Endodermal cell (in vitro differentiated cells): ENCODE data around the gene OBSCN. TPM values are rescaled to one million over a fixed set of nuclear protein-coding genes. Genes with fewer than 3 reads are reported as not detected.
A peak's percentile ranks its signal among the peaks of the same experiment; 100 is the strongest.

Experiments used
- DNase-seq: peaks from one replicate; pipeline ENCODE4 v3.0.0-alpha.2; 2017
- H3K27ac ChIP-seq: 2 replicates; pipeline ENCODE4 v1.5.1; 2013; ENCODE audit warnings: mild to moderate bottlenecking, low read depth, low read length, moderate library complexity
- H3K27me3 ChIP-seq: 2 replicates; pipeline ENCODE4 v1.6.1; 2013; ENCODE audit warnings: mild to moderate bottlenecking, low read length, moderate library complexity; ENCODE audit not compliant: insufficient read depth, control insufficient read depth, poor library complexity, severe bottlenecking
- H3K36me3 ChIP-seq: 2 replicates; pipeline ENCODE4 v1.7.0; 2013; ENCODE audit warnings: mild to moderate bottlenecking, low read length, moderate library complexity; ENCODE audit not compliant: control insufficient read depth, insufficient read depth
- H3K4me1 ChIP-seq: one replicate; pipeline ENCODE4 v1.7.0; 2013; ENCODE audit warnings: low read length; ENCODE audit not compliant: control insufficient read depth, insufficient read depth
- H3K4me3 ChIP-seq: 2 replicates; pipeline ENCODE4 v1.5.1; 2013; ENCODE audit warnings: mild to moderate bottlenecking, low read length, moderate library complexity
- H3K9ac ChIP-seq: 2 replicates; pipeline ENCODE4 v1.6.1; 2013; ENCODE audit warnings: mild to moderate bottlenecking, low read length, moderate library complexity; ENCODE audit not compliant: poor library complexity, severe bottlenecking; ENCODE audit errors: extremely low read depth
- H3K9me3 ChIP-seq: 2 replicates; pipeline ENCODE4 v1.6.1; 2013; ENCODE audit warnings: mild to moderate bottlenecking, low read length, moderate library complexity; ENCODE audit not compliant: control insufficient read depth
- H3K27ac Mint-ChIP-seq: 2 replicates; pipeline ENCODE4 v1.8.0; 2020; ENCODE audit warnings: mixed read lengths
- H3K27me3 Mint-ChIP-seq: 2 replicates; pipeline ENCODE4 v1.8.0; 2021; ENCODE audit warnings: mild to moderate bottlenecking, mixed read lengths; ENCODE audit not compliant: insufficient read depth
- H3K36me3 Mint-ChIP-seq: 2 replicates; pipeline ENCODE4 v1.8.0; 2020; ENCODE audit warnings: low read depth, mixed read lengths
- H3K4me1 Mint-ChIP-seq: 2 replicates; pipeline ENCODE4 v1.8.0; 2020; ENCODE audit warnings: mixed read lengths
- H3K4me3 Mint-ChIP-seq: 2 replicates; pipeline ENCODE4 v1.8.0; 2020; ENCODE audit warnings: mild to moderate bottlenecking, moderate library complexity, mixed read lengths
- H3K9me3 Mint-ChIP-seq: 2 replicates; pipeline ENCODE4 v1.8.0; 2020; ENCODE audit warnings: mild to moderate bottlenecking, mixed read lengths
- CTCF ChIP-seq: fragments of 200-600 bp; sonication (generic); conservative IDR thresholded peaks from 2 replicates; pipeline ENCODE4 v1.5.0; 2021; ENCODE audit warnings: antibody characterized with exemption, mild to moderate bottlenecking
- WGBS, 2 experiments: methylation state at CpG; one replicate each; pipeline versions ENCODE4 v1.1.5 to v1.1.7; 2013; ENCODE audit warnings: missing lambda C conversion rate in 2 of 2, mixed read lengths in 1 of 2; ENCODE audit not compliant: insufficient coverage in 1 of 2, insufficient read length in 1 of 2; 5-methylcytosine and 5-hydroxymethylcytosine counted together
- total RNA-seq, 2 donors: library from RNA; stranded (reverse); fragmentation: NEBNext Ultra II Directional in 1 of 2; extraction: Animal tissue kit (Norgen Biotek cat#: 25700) in 1 of 2; gene quantifications; 2 replicates in 1 of 2; 3 replicates in 1 of 2; pipeline ENCODE4 v1.2.1, GENCODE V29; 2021

OBSCN gene
- total RNA-seq, 2 donors from 2014 or later: 53.7 to 68.9 TPM

- WGBS, 2 experiments: 94 to 97% methylated on average over 14 to 15 of the region's 15 CpGs
- Histone ChIP-seq H3K4me1 (no peaks in the 10 kb centered on the region), H3K9ac (no peak overlapping the region), H3K9me3 (no peaks in the 10 kb centered on the region), H3K4me3 (no peak overlapping the region), H3K27ac (no peak overlapping the region), H3K27me3 (no peaks in the 10 kb centered on the region), H3K36me3 (peaks cover 8% of the 10 kb centered on the region)
- Mint-ChIP-seq H3K4me3 (no peak overlapping the region), H3K36me3 (peaks cover 34% of the 10 kb centered on the region), H3K4me1 (no peaks in the 10 kb centered on the region), H3K27ac (no peak overlapping the region), H3K27me3 (no peaks in the 10 kb centered on the region), H3K9me3 (no peaks in the 10 kb centered on the region)
- TF ChIP-seq CTCF: no peak
- DNase-seq: peak; percentile 29
These were observed 129.3 kb downstream of the OBSCN start for GRCh38 chr1:228337031-228337564.

- H3K4me3 ChIP-seq: no peak overlapping the region
- DNase-seq: peak; percentile 30
- H3K36me3 ChIP-seq: peaks cover 8% of the 10 kb centered on the region
- Mint-ChIP-seq H3K36me3 (peaks cover 42% of the 10 kb centered on the region), H3K27me3 (no peaks in the 10 kb centered on the region), H3K4me3 (no peak overlapping the region), H3K27ac (no peak overlapping the region), H3K9me3 (no peaks in the 10 kb centered on the region), H3K4me1 (no peaks in the 10 kb centered on the region)
- no peak overlapping the region for H3K27ac ChIP-seq
- no peak overlapping the region for H3K9ac ChIP-seq
- no peak for TF ChIP-seq CTCF
- no peaks in the 10 kb centered on the region for H3K9me3 ChIP-seq
- WGBS, 2 experiments: 86 to 96% methylated on average over 9 to 26 of the region's 26 CpGs
- no peaks in the 10 kb centered on the region for H3K4me1 ChIP-seq
- H3K27me3 ChIP-seq: no peaks in the 10 kb centered on the region
These were observed 130.1 kb downstream of the OBSCN start for GRCh38 chr1:228337711-228338520.

GRCh38 chr1:228338521-228339051 is 130.7 kb downstream of the OBSCN start:
- H3K27ac ChIP-seq: no peak overlapping the region
- H3K4me1 Mint-ChIP-seq: no peaks in the 10 kb centered on the region
- H3K27me3 ChIP-seq: no peaks in the 10 kb centered on the region
- H3K9me3 ChIP-seq: no peaks in the 10 kb centered on the region
- no peaks in the 10 kb centered on the region for H3K4me1 ChIP-seq
- DNase-seq: peak; percentile 42
- H3K4me3 Mint-ChIP-seq: no peak overlapping the region
- H3K9me3 Mint-ChIP-seq: peaks cover 2% of the 10 kb centered on the region
- peaks cover 49% of the 10 kb centered on the region for H3K36me3 Mint-ChIP-seq
- WGBS, 2 experiments: 89 to 95% methylated on average over 8 to 21 of the region's 21 CpGs
- H3K27me3 Mint-ChIP-seq: no peaks in the 10 kb centered on the region
- TF ChIP-seq CTCF: no peak
- H3K36me3 ChIP-seq: peaks cover 11% of the 10 kb centered on the region
- no peak overlapping the region for H3K9ac ChIP-seq
- no peak overlapping the region for H3K27ac Mint-ChIP-seq
- H3K4me3 ChIP-seq: no peak overlapping the region
